Hematopoietic multipotent progenitor cell treated with erythropoietin and hydrocortisone succinate and interleukin-3 and kit ligand, for 15 days (in vitro differentiated cells): ENCODE data around the gene LYPLAL1.
"Not testable (repeated sequence)": the region's sequence is repeated elsewhere in the genome, so short reads cannot be mapped to it uniquely, and the experiment has no call there.

Experiments
- DNase-seq: peaks from one replicate; pipeline ENCODE4 v3.0.0-alpha.2; 2015; ENCODE audit warnings: low spot score

LYPLAL1 gene

DNA sequence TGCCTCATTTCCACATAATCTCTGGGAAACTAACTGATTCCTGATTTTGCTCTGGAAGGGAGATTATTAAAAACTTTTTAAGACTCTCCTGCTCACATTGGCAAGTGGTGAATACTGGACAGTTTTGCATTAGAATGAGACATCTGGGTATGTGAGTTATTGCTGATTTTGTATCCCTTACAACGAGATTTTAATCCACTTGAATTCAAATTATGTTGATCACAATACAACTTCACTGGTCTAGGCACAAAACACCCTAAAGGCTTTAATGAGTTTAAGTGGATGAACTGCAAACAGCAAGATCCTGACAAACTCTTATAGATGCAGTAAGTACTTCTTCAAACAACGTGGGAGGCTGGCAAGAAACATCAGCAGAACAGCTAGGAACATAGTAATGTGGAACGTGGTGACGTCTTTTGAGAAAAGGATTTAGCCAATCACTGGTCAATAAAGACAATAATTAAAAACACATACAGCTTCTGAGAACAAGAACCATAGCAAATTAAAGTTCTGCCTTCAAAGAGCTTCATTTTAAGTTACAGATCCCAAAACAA is 10.2 kb upstream of the LYPLAL1 start:
- no peak for DNase-seq

- DNase-seq, result no peak
These were observed 2.3 kb upstream of the LYPLAL1 start for GRCh38 chr1:219171192-219171935.

GRCh38 chr1:219172821-219173220 is 857 bp upstream of the LYPLAL1 start:
- no peak for DNase-seq

- no peak for DNase-seq
These were observed 282 bp upstream of the LYPLAL1 start for GRCh38 chr1:219173434-219173757.

DNA sequence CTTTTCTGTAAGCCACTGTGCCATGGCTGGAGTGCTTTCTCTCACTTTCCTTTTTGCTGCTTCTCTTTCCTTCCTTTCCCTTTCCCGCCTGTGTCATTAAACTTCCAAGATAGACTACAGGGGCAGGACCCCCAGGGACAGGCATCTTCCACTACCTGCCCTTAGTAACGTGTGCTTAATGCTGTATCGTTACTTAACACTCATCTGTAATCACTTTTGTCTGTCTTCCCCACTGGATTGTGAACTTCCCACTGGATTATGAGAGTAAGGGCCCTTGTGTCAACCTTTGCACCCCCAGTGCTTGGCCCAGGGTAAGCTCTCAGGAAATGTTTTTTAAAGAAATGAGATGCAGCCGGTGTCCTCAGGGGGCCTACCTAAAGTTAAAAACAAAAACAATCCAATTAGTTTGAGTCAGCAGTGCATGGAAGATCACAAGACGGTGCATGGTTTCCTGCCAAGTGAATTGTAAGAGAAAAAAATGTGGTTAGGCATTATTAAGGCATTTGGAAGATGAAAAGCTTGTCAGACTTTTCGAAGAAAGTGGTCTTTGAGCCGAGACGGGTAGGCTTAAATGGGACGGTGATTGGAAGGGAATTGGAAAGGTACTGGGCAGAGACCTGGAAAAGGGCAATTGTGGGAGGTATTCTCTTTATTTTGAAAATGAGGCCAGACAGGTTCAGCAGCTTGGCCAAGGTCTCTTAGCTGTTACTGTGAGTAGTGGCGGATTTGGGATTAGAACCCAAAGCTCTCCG is 958 bp downstream of the LYPLAL1 start:
- DNase-seq, result peak; percentile 13

DNA sequence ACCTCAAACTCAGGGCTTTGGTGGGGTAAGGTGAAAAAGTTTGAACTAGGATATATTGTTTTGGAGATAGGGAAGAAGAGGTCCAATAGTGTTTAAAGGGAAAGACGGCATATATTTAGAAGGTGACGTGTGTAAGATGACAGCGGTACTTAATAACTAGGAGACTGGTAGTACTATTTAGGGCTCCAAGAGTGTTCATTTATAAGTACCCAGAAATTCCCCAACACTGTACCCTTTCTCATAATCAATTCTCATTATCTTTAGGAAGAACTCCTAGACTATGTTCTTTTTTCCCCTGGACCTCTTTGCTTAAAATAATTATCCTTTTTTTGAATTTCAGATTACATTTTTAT is 1.5 kb downstream of the LYPLAL1 start:
- no peak for DNase-seq

DNA sequence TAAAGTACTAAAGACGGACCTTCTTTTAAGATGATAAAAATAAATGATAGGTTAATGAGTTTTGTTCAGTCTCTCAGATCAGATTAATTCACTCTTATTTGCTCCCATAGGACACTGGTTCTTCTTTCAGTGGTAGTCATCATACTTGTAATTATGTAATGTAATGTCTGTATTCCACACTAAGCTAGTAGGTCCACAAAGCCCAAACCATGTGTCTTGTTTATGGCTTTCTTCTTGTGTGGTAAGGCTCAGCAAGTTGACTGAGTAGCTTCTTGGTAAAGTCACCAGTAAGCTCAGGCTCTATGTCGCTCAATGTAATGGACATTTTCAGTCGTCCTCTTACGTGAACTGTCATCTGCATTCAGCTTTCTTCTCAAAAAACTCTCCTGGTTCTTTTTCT is 2.5 kb downstream of the LYPLAL1 start:
- no peak for DNase-seq

DNA sequence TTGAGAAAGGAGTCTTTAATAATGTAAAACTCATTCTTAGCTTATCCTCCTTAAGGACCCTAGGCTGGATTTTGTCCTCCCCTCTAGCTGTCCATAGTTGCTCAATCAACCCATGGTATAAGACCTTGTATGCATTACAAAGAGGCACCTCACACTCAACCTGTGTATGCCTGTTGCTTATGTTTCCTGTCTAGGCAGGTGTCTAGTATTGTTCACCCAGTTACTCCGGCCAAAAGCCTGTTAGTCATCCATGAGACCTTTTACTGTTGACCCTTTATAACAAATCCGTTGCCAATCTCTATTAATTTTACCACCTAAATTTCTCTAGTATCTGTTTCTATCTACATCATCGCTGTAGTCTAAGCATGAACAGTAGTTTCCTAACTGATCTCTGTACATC is 3.7 kb downstream of the LYPLAL1 start:
- DNase-seq, result no peak

DNA sequence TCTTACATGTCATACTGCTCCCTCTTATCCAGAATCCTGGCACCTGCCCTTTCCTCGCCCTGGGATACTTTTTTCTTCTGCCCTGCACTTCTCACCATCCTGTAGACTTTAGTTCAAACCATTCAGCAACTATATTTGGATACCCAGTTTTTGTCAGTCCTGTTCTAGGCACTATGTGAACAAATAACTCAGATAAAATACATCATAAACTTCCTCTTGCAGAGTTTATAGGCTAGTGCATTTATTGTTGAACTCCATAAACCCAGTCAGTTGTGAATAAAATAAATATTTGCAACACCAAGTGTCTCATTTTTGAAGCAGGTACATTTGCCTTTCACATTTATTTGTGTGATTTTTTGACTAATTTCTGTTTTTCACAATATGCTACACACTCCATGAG is 4.3 kb downstream of the LYPLAL1 start:
- DNase-seq, result no peak

DNA sequence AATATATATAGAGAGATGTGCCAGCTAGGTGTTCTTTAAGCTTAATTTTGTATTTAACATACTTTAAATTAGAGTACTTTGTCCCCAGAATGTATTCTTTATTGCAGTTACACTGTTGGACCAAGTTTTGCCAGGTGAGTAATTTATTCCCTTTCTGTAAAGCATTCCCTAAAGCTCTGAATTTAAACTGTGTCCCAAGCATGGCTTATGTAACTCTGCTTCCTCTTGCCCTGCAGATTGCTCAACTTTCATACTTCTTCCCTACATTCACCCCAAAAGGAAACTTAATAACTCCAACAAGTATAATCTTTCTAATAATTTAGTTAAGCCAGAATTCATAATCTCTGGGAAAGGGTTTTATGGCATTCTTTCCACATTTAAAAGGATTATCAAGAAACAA is 5.6 kb downstream of the LYPLAL1 start:
- no peak for DNase-seq

DNA sequence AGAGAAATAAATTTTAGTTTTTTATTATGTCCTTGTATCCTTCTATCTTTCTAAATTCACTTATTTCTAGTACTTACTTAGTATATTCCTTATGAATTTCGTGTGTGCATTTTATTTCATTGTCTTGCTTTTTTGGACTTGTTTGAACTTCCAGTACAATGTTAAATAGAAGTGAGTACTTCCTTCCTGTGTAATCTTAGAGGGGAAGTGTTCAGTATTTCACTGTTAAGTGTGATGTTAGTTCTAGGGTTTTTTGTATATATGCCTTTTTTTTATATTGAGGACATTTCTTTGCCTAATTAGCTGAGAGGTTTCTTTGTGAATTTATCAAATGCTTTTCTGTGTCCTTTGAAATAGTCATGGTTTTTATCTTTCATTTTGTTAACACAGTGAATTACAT is 10.7 kb downstream of the LYPLAL1 start:
- no peak for DNase-seq

DNA sequence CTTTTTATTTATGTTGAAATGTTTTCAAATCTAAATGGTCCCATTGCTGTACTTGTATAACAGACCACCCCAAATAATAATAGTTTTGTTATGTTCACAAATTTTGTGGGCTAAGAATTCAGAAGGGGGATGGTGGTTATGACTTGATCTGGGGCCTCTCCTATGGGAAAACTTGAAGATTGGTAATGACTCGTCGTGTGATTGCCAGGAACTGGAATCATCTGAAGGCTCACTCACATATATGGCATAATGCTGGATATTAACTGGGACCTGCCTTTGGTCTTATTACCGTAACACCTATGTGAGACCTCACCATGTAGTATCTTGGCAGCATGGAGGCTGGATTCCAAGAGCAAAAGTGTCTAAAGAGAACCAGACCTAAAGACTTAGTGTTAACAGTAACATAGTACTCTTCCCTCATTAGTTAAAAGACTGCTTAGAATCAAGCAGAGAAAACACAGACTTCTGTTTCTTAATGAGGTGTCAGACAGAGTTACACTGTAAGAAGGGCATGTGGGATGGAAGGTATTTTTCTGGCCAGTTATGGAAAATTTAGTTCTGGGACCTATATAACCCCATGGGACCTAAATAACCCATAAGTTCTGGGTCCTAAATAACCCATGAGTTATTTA is 11.9 kb downstream of the LYPLAL1 start:
- DNase-seq, result no peak

- DNase-seq, result no peak
These were observed 14.7 kb downstream of the LYPLAL1 start for GRCh38 chr1:219188331-219188803.

GRCh38 chr1:219189021-219189824 is 15.5 kb downstream of the LYPLAL1 start:
- no peak for DNase-seq

- DNase-seq, result no peak
These were observed 16.3 kb downstream of the LYPLAL1 start for GRCh38 chr1:219189952-219190351.

DNA sequence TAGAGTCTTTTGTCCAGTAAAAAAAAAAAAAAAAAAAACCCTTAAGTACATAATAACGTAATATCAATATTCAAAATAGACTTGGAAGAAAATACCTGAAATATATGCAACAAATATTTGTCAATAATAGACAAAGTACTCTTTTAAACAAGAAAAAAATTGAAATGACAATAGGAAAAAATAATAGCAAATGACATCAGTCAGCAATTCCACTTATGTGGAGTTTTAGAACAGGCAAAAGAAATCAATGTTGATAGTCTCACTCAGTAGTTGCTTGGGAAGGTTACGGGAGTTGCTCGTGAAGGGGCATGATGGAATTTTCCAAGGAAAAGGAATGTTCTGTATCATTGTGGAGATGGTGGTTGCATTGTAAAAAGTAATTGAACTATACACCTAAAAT is 16.9 kb downstream of the LYPLAL1 start:
- DNase-seq, result no peak

- DNase-seq, result not testable (repeated sequence)
These were observed 22.2 kb downstream of the LYPLAL1 start for GRCh38 chr1:219195833-219196232.

DNA sequence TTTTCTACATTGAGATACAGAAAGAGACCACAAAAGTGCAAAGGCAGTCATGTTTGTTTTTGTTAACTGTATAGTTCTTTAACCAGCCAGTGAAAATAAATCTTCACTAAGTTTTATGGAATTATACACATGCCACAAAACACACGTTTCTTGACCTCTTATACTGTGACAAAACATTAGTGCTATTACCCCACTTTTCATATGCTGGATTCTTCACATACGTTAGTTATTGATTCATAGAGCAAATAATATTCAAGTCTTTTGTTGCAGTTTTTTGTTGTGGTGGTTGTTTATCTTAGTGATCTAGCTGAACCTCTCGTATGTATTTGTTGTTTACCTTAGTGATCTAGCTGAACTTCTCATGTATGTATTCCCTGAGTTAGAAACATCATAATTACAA is 28.0 kb downstream of the LYPLAL1 start:
- no peak for DNase-seq

DNA sequence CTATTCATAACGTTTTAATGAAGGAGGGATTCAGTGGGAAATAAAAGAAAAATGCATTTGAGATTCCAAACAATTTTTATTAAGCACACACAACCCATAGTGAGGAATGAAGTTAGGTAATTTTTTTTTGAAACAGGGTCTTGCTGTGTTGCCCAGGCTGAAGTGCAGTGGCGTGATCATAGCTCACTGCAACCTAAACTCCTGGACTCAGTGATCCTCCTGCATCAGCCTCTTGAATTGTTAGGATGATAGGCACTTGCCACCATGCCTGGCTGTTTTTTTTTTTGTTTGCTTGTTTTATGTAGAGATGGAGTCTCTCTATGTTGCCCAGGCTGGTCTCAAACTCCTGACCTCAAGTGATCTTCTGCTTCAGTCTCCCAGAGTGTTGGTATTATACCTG is 28.9 kb downstream of the LYPLAL1 start:
- no peak for DNase-seq

DNA sequence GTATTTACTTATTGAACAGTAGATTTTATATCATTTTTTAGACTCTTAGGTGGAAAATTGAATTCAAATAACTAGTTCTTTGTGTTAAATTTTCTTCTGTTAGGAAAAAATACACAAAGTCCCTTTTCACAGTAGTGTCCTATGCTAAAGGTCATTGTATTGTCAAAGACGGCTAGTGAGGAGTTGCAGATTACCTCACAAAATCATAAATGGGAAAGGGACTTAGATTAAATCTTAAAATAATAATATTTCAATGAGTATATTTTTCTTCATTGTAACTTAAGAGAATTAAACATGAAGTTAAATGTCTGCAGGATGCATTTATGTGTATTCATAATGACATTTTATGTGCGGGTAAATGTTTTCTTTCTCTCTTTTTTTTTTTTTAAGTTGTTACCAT is 32.7 kb downstream of the LYPLAL1 start:
- DNase-seq, result no peak

DNA sequence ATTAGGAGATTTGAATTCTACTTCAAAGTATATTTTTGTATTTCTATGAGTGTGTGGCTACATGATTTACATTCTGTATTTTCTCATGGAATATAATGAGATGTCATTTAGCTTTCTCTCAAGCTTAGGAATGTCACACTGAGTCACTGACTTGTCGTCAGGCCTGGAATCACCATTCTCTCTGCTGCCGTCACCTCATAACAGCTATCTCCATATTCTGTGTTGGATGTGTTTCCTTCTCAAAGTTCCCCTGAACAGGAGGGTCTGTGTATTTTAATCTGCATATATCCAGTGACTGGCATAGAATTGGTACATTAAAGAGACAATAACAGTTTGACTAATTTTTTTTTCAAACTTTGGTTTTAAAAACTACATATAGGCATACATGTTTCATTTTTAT is 35.9 kb downstream of the LYPLAL1 start:
- no peak for DNase-seq

DNA sequence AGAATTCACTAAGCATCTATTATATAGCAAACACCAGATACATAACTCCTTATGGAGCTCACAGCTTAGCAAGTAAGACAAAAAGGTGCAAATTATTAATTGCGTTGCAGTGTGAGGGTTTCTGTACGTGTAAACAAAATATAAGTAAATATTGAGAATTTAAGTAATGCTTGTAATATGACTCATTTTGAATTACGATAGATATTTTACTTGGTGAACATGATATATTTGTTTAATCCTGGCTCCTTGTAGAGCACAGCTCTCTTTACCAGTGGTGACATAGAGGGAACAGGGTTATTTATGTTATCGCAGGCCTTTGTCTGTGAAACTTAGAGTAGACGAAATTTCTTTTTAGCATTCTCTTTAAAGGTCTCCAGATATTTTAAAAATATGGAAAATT is 36.4 kb downstream of the LYPLAL1 start:
- DNase-seq, result no peak
